GM21619 (cell line): ENCODE data around the gene PRAMEF18.
"Not testable (repeated sequence)": the region's sequence is repeated elsewhere in the genome, so short reads cannot be mapped to it uniquely, and the experiment has no call there.

Experiments
- ATAC-seq: cut with Tn5 transposase; IDR thresholded peaks from one replicate; pipeline ENCODE4 v1.9.1; 2021; ENCODE audit not compliant: unreplicated experiment

The PRAMEF18 gene

GRCh38 chr1:13225675-13226204 lies at the start of gene PRAMEF18:
Gene PRAMEF18, minus strand, starts transcription at chr1:13226154. Its CDS starts 48 bp downstream, at chr1:13226106.
- not testable (repeated sequence) for ATAC-seq

DNA sequence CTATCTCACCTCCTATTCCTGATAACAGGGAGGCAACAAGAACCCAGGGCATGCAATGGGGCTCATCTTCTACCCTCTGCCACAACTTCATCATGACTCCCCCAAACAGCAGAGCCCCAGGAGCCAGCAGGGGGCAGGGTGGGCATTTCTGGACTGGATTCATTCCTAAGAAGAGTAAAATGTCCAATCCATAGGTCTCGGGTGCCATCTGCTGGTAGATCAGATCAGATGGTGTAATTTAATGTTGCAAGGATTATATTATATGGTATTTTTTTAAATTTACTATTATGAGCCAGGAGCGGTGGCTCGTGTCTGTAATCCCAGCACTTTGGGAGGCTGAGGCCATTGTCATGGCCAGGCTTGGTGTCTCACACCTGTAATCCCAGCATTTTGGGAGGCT lies 39.2 kb upstream of the PRAMEF18 start:
- ATAC-seq = not testable (repeated sequence)

DNA sequence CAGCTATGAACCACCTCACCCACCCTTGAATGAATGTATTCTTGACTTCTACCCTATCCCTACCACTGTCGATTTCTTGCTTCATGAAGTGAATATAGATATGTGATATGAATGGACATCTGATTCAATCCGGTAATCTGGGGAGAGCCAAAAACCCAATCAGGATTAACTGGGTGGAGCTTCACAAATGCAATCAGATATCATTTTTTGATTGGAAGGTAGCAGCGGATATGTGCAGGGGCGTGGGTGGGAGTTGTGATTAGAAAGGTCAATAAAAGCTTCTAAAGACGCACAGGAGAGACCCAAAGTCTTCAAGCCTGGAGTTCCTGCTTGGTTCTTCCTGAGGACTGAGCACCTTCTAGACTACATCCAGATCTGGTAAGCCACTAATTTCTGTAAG lies 27.9 kb upstream of the PRAMEF18 start, which contains the start of gene PRAMEF5:
TSS of gene PRAMEF5 (plus strand) at position 301 of the 400 bp plus-strand sequence. CDS start 5,071 bp downstream, outside the sequence.
- ATAC-seq = not testable (repeated sequence)

- ATAC-seq = not testable (repeated sequence)
Observed at GRCh38 chr1:13247122-13247521, 21.2 kb upstream of the PRAMEF18 start.

GRCh38 chr1:13246554-13246871 lies 20.6 kb upstream of the PRAMEF18 start:
- not testable (repeated sequence) for ATAC-seq

DNA sequence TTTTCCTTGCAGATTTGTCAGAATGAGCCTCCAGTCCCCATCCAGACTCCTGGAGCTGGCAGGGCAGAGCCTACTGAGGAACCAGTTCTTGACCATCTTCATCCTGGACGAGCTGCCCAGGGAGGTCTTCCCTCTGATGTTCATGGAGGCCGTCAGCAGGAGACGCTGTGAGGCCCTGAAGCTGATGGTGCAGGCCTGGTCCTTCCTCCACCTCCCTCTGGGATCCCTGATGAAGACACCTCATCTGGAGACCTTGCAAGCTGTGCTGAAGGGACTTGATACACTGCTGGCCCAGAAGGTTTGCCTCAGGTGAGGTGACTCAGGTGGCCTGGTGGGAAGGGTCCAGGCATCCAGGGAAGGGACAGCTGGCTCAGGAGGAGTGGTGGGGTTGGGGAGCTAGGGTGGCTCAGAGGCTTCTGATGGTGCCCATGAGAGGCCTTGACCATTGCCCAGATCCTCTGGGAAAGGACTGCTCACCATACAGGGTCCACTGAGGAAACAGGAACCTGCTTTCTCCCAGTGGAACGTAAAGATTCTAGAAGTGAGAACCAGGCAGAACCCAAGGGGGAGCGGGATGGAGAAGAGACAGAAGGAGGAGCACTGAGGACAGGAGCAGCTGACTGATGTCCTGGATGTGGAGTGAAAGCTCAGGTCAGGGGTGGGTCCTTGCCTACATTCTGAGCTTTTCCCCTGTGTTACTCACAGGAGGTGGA lies 20.0 kb upstream of the PRAMEF18 start:
- not testable (repeated sequence) for ATAC-seq

DNA sequence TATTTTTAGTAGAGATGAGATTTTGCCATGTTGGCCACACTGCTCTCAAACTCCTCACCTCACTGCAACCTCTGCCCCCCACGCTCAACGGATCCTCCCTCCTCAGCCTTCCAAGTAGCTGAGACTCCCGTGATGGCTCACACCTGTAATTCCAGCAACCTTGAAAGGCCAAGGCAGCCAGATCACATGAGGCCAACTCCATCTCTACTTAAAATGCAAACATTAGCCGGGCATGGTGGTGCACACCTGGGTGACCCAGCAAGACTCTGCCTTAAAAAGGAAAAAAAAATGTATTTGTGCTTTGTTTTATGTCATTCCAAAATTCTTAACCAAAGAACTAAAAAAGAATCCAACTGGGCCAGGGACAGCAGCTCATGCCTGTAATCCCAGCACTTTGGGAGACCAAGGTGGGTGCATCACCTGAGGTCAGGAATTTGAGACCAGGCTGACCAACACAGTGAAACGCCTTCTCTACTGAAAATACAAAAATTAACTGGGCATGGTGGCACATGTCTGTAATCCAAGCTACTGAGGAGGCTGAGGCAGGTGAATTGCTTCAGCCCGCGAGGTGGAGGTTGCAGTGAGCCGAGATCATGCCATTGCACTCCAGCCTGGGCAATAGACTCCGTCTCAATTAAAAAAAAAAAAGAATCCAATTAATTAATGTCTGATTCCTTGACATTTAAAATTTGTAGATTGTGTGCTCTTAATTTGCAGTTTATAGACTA lies 17.7 kb upstream of the PRAMEF18 start:
- not testable (repeated sequence) for ATAC-seq

GRCh38 chr1:13239633-13240032 lies 13.7 kb upstream of the PRAMEF18 start:
- not testable (repeated sequence) for ATAC-seq

DNA sequence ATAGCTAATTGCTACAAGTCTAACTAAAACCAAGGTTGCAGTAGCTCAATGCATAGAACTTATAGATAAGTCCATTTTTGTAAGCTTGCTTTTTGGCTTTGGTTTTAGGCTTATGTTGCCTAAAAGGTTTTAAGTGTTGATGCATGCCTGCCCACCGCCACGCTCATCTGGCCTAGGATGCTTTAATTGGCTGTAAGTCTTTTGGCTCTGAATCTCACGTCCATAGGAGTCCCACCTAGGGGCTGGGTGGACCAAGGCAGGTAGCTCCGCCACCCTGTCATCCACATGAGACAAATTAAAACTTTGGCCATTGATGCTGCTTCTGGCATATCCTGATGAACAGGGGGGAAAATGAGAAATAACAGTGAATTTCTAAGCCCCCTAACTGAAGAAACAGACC lies 11.6 kb upstream of the PRAMEF18 start:
- not testable (repeated sequence) for ATAC-seq

DNA sequence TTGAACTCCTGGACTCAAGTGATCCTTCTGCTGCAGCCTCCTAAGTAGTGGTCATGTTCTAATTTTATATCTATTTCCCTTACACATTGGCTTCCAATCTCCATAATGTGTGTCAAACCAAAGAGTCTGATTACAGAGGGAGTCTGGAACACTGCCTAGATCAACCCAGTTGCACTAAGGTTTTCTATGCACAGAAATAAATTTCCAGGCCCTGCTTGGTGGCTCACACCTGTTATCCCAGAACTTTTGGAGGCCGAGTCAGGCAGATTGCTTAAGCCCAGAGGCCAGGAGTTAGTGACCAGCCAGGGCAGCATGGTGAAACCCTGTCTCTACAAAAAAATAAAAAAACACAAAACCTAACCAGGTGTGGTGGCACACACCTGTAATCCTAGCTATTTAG lies 8.1 kb upstream of the PRAMEF18 start:
- ATAC-seq = not testable (repeated sequence)

GRCh38 chr1:13232056-13232455 lies 6.1 kb upstream of the PRAMEF18 start:
- ATAC-seq = not testable (repeated sequence)

DNA sequence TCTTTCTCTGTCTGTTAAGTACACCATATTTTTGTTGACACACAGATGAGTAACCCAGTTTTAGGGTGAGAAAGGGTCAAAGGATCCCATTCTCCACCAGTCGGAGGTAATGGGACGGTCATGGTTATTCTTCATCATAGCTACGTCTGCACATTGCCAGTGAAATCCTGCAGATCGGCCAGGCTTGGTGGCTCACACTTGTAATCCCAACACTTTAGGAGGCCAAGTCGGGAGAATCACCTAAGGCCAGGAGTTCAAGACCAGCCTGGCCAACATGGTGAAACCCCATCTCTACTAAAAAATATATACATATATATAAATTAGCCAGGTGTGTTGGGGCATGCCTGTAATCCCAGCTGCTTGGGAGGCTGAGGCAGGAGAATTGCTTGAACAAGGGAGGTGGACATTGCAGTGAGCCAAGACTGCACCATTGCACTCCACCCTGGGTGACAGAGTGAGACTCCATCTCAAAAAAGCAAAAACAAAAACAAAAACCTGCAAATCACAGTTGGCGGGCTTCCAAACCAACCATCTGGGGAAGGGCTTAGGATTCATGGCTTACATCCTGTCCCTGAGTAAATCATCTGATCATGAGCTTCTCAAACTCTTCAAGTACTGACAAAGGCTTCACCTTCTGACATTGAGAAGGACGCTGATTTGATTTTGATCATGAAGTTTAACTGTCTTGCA lies 5.3 kb upstream of the PRAMEF18 start:
- ATAC-seq = not testable (repeated sequence)

- not testable (repeated sequence) for ATAC-seq
Observed at GRCh38 chr1:13230601-13231000, 4.6 kb upstream of the PRAMEF18 start.

DNA sequence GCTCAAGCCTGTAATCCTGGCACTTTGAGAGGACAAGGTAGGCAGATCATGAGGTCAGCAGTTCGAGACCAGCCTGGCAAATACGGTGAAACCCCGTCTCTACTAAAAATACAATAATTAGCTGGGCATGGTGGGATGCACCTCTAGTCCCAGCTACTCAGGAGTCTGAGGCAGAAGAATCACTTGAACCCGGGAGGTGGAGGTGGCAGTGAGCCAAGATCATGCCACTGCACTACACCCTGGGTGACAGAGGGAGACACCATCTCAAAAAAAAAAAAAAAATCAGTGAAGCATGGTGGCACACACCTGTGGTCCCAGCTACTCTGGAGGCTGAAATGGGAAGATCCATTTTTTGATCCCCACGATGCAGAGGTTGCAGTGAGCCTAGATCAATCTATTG lies 4.1 kb upstream of the PRAMEF18 start:
- ATAC-seq = not testable (repeated sequence)

GRCh38 chr1:13228343-13228781 lies 2.4 kb upstream of the PRAMEF18 start:
- no peak for ATAC-seq

GRCh38 chr1:13227271-13228055 lies 1.5 kb upstream of the PRAMEF18 start:
- not testable (repeated sequence) for ATAC-seq

DNA sequence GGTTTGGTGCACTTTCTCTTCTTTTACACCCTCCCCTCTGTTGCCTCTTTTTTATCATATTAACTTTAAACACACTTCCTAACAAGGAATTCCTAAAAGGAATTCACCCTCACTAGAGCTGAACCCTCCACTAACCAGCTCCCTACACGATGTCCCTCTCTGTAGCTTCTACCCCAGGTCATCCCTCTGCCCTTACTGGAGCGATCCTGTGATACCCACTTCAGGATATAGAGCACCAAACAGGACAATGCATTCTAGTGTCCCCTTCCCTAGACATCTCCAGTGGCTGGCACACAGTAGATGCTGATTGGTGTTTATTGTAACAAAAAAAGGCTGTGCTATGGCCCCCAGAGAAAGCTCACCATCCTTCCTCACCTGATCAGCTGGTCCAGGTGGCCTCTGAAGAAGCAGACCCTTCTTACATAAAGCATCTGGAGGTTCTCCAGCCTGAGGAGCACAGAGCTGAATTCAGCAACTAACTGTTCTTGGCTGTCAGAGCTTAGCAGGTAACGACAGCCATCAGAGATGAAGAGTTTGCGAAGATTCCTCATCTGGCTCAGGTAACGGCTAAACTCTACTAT lies 1.4 kb downstream of the PRAMEF18 start:
- ATAC-seq = no peak

DNA sequence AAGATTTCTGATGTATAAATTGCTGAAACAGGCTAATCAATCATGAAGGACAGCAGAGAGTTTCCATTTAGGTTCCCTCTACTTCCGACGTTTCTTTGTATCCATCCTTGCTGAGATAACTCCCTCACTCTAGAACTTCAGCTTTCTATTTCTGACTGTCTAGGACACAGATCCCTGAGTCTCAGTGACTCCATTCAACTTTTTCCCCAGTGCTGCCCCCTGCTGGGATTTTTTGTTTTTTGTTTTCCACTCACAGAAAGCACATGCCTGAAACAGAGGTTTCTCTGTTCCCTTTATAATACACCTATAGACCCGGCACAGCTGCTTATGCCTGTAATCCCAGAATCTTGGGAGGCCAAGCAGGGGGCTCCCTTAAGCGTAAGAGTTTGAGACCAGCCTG lies 3.2 kb downstream of the PRAMEF18 start:
- not testable (repeated sequence) for ATAC-seq

DNA sequence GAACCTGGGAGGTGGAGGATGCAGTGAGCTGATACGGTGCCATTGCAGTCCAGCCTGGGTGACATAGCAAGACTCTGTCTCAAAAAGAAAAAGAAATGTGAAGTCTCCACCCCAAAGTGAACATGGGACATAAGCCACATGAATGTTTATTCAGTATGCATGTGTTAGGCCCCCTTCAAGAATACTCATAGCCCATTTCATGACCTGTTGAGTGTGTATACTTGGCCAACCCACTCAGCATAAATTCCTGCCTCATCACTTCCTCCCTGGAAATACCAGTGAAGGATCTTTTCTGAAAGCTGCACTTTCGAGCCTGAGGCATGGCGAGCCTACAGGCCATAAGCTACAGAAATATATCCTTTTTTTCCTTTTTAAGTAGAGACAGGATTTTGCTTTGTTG lies 6.8 kb downstream of the PRAMEF18 start:
- not testable (repeated sequence) for ATAC-seq

- ATAC-seq = not testable (repeated sequence)
Observed at GRCh38 chr1:13216619-13217018, 9.3 kb downstream of the PRAMEF18 start.
